Cardiac septum (tissue), 1 donor: ENCODE measurements around the gene GPC6. TPM values are rescaled to one million over a fixed set of nuclear protein-coding genes. Genes with fewer than 3 reads are reported as not detected.

ENCODE experiments used
- DNase-seq: peaks from one replicate; pipeline ENCODE4 v3.0.0-alpha.2; 2020; ENCODE audit warnings: low spot score
- intact Hi-C: fragments of 100-400 bp; cut with DNase I; formaldehyde crosslinking; loops from one replicate; pipeline ENCODE4 v1.14.0; 2022
- total RNA-seq: library from RNA; stranded (reverse); fragmentation: NEBNext Ultra II Directional; extraction: Animal tissue kit (Norgen Biotek cat#: 25700); gene quantifications from one replicate; pipeline ENCODE4 v1.2.1, GENCODE V29; 2021
- donor health status: DM: no; HTN: no; CAD: no.

GPC6 gene
- total RNA-seq, 1 donor from 2014 or later = 1.4 TPM

GRCh38 chr13:93227878-93228642 is 1.5 kb downstream of the GPC6 start:
- intact Hi-C loops = no loop called here
- no peak for DNase-seq

DNA sequence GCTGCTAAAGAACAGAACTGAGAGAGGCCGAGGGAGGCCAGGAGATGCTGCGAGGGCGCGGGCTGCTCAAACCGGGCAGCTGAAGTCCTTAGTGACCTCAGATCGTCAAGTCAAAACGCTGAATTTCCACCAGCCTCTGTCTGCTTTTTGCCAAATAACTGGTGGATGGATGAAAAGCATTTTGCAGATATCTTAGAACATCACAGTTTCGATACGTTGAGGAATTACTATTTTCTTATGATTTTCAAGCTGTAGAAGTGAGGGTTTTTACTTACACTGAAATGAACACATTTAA is 2.0 kb downstream of the GPC6 start:
- intact Hi-C loops = no loop called here
- no peak for DNase-seq

- intact Hi-C loops = no loop called here
- no peak for DNase-seq
Observed at GRCh38 chr13:93230261-93230855, 3.8 kb downstream of the GPC6 start.

DNA sequence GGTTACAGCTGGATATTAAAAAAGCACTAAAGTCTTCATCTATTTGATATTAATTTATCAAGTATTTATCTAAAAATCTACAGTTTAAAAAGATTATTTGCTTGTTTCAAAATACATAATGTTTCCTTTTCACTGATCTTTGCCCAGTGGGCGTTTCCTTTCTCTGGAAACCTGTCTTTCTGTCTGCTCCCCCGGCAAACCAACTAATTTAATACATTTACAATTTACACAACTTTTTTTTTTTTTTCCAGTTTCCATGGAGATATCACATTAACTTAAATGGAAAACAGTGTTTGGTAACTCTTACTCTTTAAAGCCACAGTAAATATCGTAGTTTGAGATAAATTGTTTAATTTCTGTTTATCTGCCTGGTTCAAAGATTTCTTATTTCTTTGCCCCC is 5.3 kb downstream of the GPC6 start:
- intact Hi-C loops = no loop called here
- DNase-seq = no peak

- intact Hi-C loops = no loop called here
- DNase-seq = no peak
Observed at GRCh38 chr13:93233997-93234416, 7.4 kb downstream of the GPC6 start.

- intact Hi-C loops = no loop called here
- no peak for DNase-seq
Observed at GRCh38 chr13:93234459-93234858, 7.9 kb downstream of the GPC6 start.

GRCh38 chr13:93235258-93236015 is 8.8 kb downstream of the GPC6 start:
- DNase-seq = no peak
- intact Hi-C loops = no loop called here

- no peak for DNase-seq
- intact Hi-C loops = no loop called here
Observed at GRCh38 chr13:93238711-93239110, 12.1 kb downstream of the GPC6 start.

- intact Hi-C loops = no loop called here
- no peak for DNase-seq
Observed at GRCh38 chr13:93243375-93244063, 16.9 kb downstream of the GPC6 start.

DNA sequence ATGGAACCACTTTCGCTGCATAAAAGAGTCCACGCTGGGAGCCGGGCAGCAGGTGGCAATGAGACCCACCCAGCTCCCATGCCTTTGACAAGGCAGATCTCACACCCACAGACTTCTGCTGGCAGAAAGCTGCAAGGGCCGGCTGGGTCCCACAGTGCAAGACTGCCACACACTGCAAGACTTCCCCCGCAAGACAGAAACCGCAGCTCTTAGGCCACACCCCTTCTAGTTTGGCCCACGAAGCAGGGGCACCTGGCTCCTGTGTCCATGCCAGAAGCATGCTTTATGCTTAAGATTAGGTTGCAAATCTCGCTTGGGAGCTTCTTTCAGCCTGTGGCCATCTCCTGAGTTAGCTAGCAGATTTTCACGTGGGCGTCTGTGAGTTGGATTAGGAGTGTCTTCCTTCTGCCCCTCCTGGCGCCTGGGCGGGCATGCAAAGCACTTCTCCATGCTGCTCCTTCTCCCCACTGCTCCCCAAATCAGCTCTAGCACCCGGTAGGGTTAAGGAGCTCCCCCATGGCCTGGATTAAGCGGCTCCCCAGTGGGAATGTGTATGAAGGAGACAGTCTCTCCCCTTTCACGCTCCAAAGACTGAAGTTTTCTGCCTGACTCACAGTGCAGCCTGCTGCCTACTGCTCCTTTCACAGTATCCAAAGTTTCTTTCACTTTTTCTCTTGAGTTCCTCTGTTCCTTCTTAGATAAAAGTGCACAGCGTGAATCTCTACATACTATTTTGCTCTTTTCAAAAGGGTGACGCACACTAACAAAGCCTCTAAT is 17.7 kb downstream of the GPC6 start:
- DNase-seq = no peak

DNA sequence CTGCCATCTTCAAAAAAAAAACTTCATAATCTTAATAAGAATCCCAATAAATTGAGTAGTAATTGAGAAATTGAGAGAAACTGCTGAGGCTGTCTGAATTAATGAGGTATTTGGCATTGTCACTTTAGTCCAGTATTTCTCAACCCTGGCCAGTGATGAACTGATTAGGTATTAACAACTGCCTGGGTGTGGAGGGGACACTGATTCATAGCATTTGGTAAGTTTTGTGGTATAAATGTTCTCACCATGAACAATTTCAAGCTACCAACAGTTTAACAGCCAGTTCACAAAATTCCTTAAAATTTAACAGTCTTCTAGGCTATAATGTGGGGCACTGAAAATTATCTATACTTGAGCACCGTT is 18.3 kb downstream of the GPC6 start:
- no peak for DNase-seq
- intact Hi-C loops = no loop called here

More for the DNA sequence above, 17.7 kb downstream of the GPC6 start:
- intact Hi-C loops = no loop called here

- DNase-seq = no peak
- intact Hi-C loops = no loop called here
Observed at GRCh38 chr13:93246069-93246468, 19.5 kb downstream of the GPC6 start.

GRCh38 chr13:93248627-93249047 is 22.0 kb downstream of the GPC6 start:
- DNase-seq = no peak
- intact Hi-C loops = no loop called here

DNA sequence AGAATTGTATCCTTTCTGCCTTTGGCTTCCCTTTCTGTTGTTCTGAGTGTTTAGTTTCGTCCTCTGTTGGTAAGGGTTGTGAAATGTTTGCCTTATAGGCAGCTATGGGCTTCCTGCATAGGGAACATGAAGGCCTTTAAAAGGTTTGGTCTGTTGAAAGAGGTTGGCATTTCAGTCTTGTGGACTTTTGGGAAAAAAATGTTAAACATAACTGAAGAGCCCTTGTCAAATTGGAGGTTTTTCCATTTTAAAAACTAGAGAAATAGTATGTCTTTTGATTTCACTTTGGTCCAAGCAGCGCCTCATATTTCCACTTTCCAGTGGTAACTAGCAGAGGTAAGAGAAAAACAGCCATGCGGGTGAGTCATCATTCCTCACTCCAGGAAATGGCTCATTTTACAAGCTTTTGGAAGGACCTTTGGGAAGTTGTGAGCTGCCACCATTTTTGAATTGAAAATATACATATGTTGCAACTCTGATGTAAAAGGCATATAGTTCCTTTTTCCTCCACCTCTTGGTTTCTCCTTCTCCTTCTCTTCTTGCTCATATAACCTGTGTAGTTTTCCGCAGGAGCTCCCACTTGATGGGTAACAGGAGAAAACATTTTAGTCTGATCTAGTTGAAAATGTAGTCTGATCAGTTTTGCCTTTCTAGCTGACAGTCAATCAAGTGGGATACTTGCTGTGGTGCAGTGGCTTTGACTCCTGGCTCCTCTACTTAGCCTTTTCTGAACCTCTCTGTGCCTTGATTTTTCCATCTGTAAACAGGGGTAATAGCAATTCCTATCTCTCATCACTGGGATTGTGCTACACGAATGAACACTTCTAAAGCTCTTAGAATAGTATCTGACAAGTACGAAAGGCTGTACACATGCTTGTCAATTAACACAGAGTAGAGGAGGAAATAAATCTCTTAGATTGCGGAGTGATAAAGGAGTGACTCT is 23.0 kb downstream of the GPC6 start:
- intact Hi-C loops = no loop called here
- no peak for DNase-seq

- intact Hi-C loops = no loop called here
- DNase-seq = no peak
Observed at GRCh38 chr13:93254775-93255174, 28.2 kb downstream of the GPC6 start.

DNA sequence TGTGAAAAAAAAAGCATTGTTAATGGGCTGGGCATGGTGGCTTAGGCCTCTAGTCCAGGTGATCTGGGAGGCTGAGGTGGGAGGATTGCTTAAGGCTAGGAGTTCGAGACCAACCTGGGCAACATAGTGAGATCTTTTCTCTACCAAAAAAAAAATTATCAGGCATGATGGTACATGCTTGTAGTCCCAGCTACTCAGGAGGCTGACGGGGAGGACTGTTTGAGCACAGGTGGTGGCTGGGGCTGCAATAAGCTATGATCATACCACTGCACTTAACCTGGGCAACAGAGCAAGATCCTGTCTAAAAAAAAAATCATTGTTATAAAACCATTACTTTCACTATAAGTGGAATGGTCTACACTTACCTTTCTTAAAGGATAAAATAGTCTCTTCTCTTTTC is 30.4 kb downstream of the GPC6 start:
- DNase-seq = no peak
- intact Hi-C loops = no loop called here

- DNase-seq = no peak
- intact Hi-C loops = no loop called here
Observed at GRCh38 chr13:93259527-93260080, 33.0 kb downstream of the GPC6 start.

- intact Hi-C loops = no loop called here
Observed at GRCh38 chr13:93260591-93260990, 34.0 kb downstream of the GPC6 start.

More at GRCh38 chr13:93260591-93260990, 34.0 kb downstream of the GPC6 start:
- DNase-seq = no peak
